H1 (cell line): ENCODE data around the gene P2RY8. TPM values are rescaled to one million over a fixed set of nuclear protein-coding genes. Genes with fewer than 3 reads are reported as not detected.
"Not testable (repeated sequence)": the region's sequence is repeated elsewhere in the genome, so short reads cannot be mapped to it uniquely, and the experiment has no call there.

Experiments used
- CTCF ChIA-PET: fragments of 300-600 bp; sonication (Branson Sonifier 250); formaldehyde crosslinking; loops from one replicate; lab custom pipeline; 2021; ENCODE audit not compliant: partially characterized antibody; lab: Charles Lee
- POLR2A ChIA-PET: fragments of 300-600 bp; sonication (Branson Sonifier 250); formaldehyde crosslinking; loops from one replicate; lab custom pipeline; 2021; ENCODE audit warnings: inconsistent platforms; ENCODE audit not compliant: partially characterized antibody; lab: Charles Lee
- DNase-seq, 2 experiments: peaks; one replicate each; pipeline versions ENCODE4 v3.0.0 to v3.0.0-alpha.2; 2010 to 2022; ENCODE audit warnings: low spot score in 2 of 2, low read depth in 1 of 2, mixed read lengths in 1 of 2
- FAIRE-seq: peaks from 2 replicates; lab custom pipeline; 2011; peaks lifted over from hg19 to GRCh38; lab: Jason Lieb, UNC
- H2AFZ ChIP-seq: 2 replicates; pipeline ENCODE4 v1.8.1; 2012; ENCODE audit warnings: low read length, inconsistent platforms
- H2AK5ac ChIP-seq: 2 replicates; pipeline ENCODE4 v1.6.1; 2013; ENCODE audit warnings: low read depth, low read length
- H2BK120ac ChIP-seq: replicated peaks from 2 replicates; pipeline ENCODE3; 2013; ENCODE audit warnings: low read depth, low read length, inconsistent platforms
- H2BK12ac ChIP-seq: 2 replicates; pipeline ENCODE4 v1.6.1; 2013; ENCODE audit warnings: low read depth, low read length
- H2BK15ac ChIP-seq: 2 replicates; pipeline ENCODE4 v1.6.1; 2013; ENCODE audit warnings: low read length
- H2BK20ac ChIP-seq: 2 replicates; pipeline ENCODE4 v1.6.1; 2013; ENCODE audit warnings: low read length
- H2BK5ac ChIP-seq: 2 replicates; pipeline ENCODE4 v1.6.1; 2013; ENCODE audit warnings: low read depth, low read length
- H3K14ac ChIP-seq: 2 replicates; pipeline ENCODE4 v1.6.1; 2013; ENCODE audit warnings: inconsistent platforms; ENCODE audit not compliant: insufficient read length
- H3K18ac ChIP-seq: 2 replicates; pipeline ENCODE4 v1.6.1; 2013; ENCODE audit warnings: low read length; ENCODE audit errors: extremely low read depth
- H3K23ac ChIP-seq: 2 replicates; pipeline ENCODE4 v1.6.1; 2013; ENCODE audit warnings: inconsistent platforms; ENCODE audit not compliant: insufficient read length
- H3K23me2 ChIP-seq: 2 replicates; pipeline ENCODE4 v1.6.1; 2013; ENCODE audit warnings: low read depth, low read length
- H3K27ac ChIP-seq: 2 replicates; pipeline ENCODE4 v1.6.1; 2011; ENCODE audit warnings: low read depth, low read length, inconsistent platforms
- H3K27me3 ChIP-seq, 4 experiments: replicated peaks in 1 of 4; 1 replicate in 1 of 4; 2 replicates in 3 of 4; pipeline versions ENCODE4 v1.6.1 to v1.8.1; 2011 to 2013; ENCODE audit warnings: low read length in 3 of 4, mild to moderate bottlenecking in 3 of 4, inconsistent platforms in 2 of 4, mixed read lengths in 2 of 4, moderate library complexity in 1 of 4; ENCODE audit not compliant: control insufficient read depth in 3 of 4, insufficient read depth in 3 of 4; ENCODE audit errors: extremely low read depth in 1 of 4
- H3K36me3 ChIP-seq, 4 experiments: 2 replicates each; pipeline versions ENCODE4 v1.6.1 to v1.8.1; 2011 to 2013; ENCODE audit warnings: mild to moderate bottlenecking in 4 of 4, low read length in 3 of 4, moderate library complexity in 2 of 4, control low read depth in 1 of 4, inconsistent platforms in 1 of 4; ENCODE audit not compliant: insufficient read depth in 4 of 4, control insufficient read depth in 2 of 4
- H3K4ac ChIP-seq: replicated peaks from 2 replicates; pipeline ENCODE3; 2013; ENCODE audit warnings: low read length, low read depth, mixed read lengths, inconsistent platforms; ENCODE audit not compliant: insufficient read length
- H3K4me1 ChIP-seq, 4 experiments: replicated peaks in 1 of 4; 1 replicate in 1 of 4; 2 replicates in 3 of 4; pipeline versions ENCODE4 v1.6.1 to v1.8.1; 2011 to 2013; ENCODE audit warnings: low read length in 3 of 4, inconsistent platforms in 2 of 4, mixed read lengths in 1 of 4; ENCODE audit not compliant: insufficient read depth in 4 of 4, control insufficient read depth in 3 of 4
- H3K4me2 ChIP-seq, 2 experiments: 2 replicates each; pipeline versions ENCODE4 v1.6.1 to v1.8.1; 2011 to 2013; ENCODE audit warnings: low read depth in 2 of 2, low read length in 2 of 2, control low read depth in 1 of 2, inconsistent platforms in 1 of 2, mild to moderate bottlenecking in 1 of 2; ENCODE audit not compliant: insufficient read depth in 1 of 2
- H3K4me3 ChIP-seq, 4 experiments: fragments of 200-600, 300-600 bp in 1 of 4; sonication (generic), shearing (Covaris generic), sonication (Bioruptor Twin) in 1 of 4; 2 replicates each; pipeline versions ENCODE4 v1.5.1 to v1.8.1; 2011 to 2016; ENCODE audit warnings: low read length in 4 of 4, low read depth in 3 of 4, control low read depth in 2 of 4, inconsistent platforms in 2 of 4, mild to moderate bottlenecking in 2 of 4, mixed read lengths in 1 of 4, moderate library complexity in 1 of 4; ENCODE audit not compliant: insufficient read depth in 2 of 4; ENCODE audit errors: extremely low read depth in 1 of 4
- H3K56ac ChIP-seq: replicated peaks from 2 replicates; pipeline ENCODE3; 2013; ENCODE audit warnings: low read depth, mild to moderate bottlenecking, mixed read lengths, low read length, inconsistent platforms; ENCODE audit not compliant: insufficient read length
- H3K79me1 ChIP-seq: 2 replicates; pipeline ENCODE4 v1.6.1; 2013; ENCODE audit warnings: low read depth, low read length, control low read depth
- H3K79me2 ChIP-seq, 2 experiments: 2 replicates each; pipeline versions ENCODE4 v1.6.1 to v1.8.1; 2012 to 2013; ENCODE audit warnings: low read length in 2 of 2, mild to moderate bottlenecking in 2 of 2, inconsistent platforms in 1 of 2; ENCODE audit not compliant: insufficient read depth in 2 of 2, control insufficient read depth in 1 of 2
- H3K9ac ChIP-seq, 4 experiments: replicated peaks in 1 of 4; 1 replicate in 1 of 4; 2 replicates in 3 of 4; pipeline versions ENCODE4 v1.6.1 to v1.8.1; 2011 to 2013; ENCODE audit warnings: low read depth in 3 of 4, low read length in 3 of 4, control low read depth in 2 of 4, mild to moderate bottlenecking in 2 of 4, moderate library complexity in 2 of 4, inconsistent platforms in 1 of 4; ENCODE audit errors: extremely low read depth in 1 of 4
- H3K9me3 ChIP-seq, 2 experiments: 2 replicates each; pipeline versions ENCODE4 v1.6.1 to v1.8.1; 2012 to 2013; ENCODE audit warnings: mild to moderate bottlenecking in 2 of 2, moderate library complexity in 2 of 2, control low read depth in 1 of 2, inconsistent platforms in 1 of 2, low read depth in 1 of 2, low read length in 1 of 2, mixed read lengths in 1 of 2; ENCODE audit not compliant: insufficient read depth in 2 of 2
- H4K20me1 ChIP-seq, 2 experiments: replicated peaks in 1 of 2; 2 replicates each; pipeline versions ENCODE3 to v1.8.1; 2011 to 2013; ENCODE audit warnings: inconsistent platforms in 2 of 2, low read length in 2 of 2, mild to moderate bottlenecking in 1 of 2; ENCODE audit not compliant: insufficient read depth in 2 of 2, control insufficient read depth in 1 of 2
- H4K5ac ChIP-seq: 2 replicates; pipeline ENCODE4 v1.6.1; 2013; ENCODE audit warnings: low read length, low read depth, mixed read lengths, inconsistent platforms; ENCODE audit not compliant: insufficient read length
- H4K8ac ChIP-seq: 2 replicates; pipeline ENCODE4 v1.8.0; 2013; ENCODE audit warnings: mild to moderate bottlenecking, moderate library complexity, low read length, inconsistent platforms; ENCODE audit not compliant: insufficient read depth; ENCODE audit errors: extremely low read depth
- H4K91ac ChIP-seq: replicated peaks from 2 replicates; pipeline ENCODE3; 2013; ENCODE audit warnings: low read length, mixed read lengths, inconsistent platforms; ENCODE audit not compliant: insufficient read length
- WGBS, 2 experiments: shearing (Covaris generic) in 1 of 2; methylation state at CpG; one replicate each; pipeline versions ENCODE4 v1.1.6 to v1.1.7; 2013 to 2015; ENCODE audit warnings: low lambda C conversion rate in 2 of 2, mixed read lengths in 2 of 2, inconsistent platforms in 1 of 2, low coverage in 1 of 2, missing lambda C conversion rate in 1 of 2; ENCODE audit not compliant: insufficient replicate concordance in 2 of 2, insufficient coverage in 1 of 2, insufficient read length in 1 of 2; ENCODE audit errors: extremely low coverage in 1 of 2, missing lambda C conversion rate in 1 of 2; 5-methylcytosine and 5-hydroxymethylcytosine counted together
- polyA plus RNA-seq, 7 experiments: library from polyadenylated mRNA; depleted of rRNA in 3 of 7; stranded (reverse) in 5 of 7; unstranded in 2 of 7; fragments of >200 nt in 5 of 7; fragments of 200-250 nt in 2 of 7; gene quantifications; 1 replicate in 5 of 7; 2 replicates in 1 of 7; 4 replicates in 1 of 7; pipeline versions ENCODE4 v1.2.1 to v1.2.3, GENCODE V29; 2011 to 2013; ENCODE audit warnings: missing spikeins in 2 of 7, mixed read lengths in 2 of 7
- total RNA-seq: library from RNA; stranded (reverse); fragmentation: NEBNext Ultra II Directional; extraction: Animal tissue kit (Norgen Biotek cat#: 25700); gene quantifications from 2 replicates; pipeline ENCODE4 v1.2.1, GENCODE V29; 2021

The P2RY8 gene
- total and polyA plus RNA-seq, 2 of the 8 experiments (the other 6 are each of a cell fraction or from before 2014, with no cell fraction given): 0.09 to 0.15 TPM

- not testable (repeated sequence) for H3K14ac ChIP-seq, H3K56ac ChIP-seq
- 92% methylated on average over 14 of the region's 14 CpGs; no CpG with 5 or more reads in 1 of the 2 experiments for WGBS, 2 experiments
These were observed 2.2 kb upstream of the P2RY8 start for GRCh38 chrX:1539146-1539545.

GRCh38 chrX:1537716-1538090 is 718 bp upstream of the P2RY8 start:
- H3K56ac ChIP-seq, H3K23ac ChIP-seq, H3K9ac ChIP-seq, CTCF ChIA-PET, H4K8ac ChIP-seq, H3K4me2 ChIP-seq, H2BK5ac ChIP-seq, H3K79me1 ChIP-seq, FAIRE-seq, H3K14ac ChIP-seq, H2AK5ac ChIP-seq, H3K27me3 ChIP-seq, H4K5ac ChIP-seq, POLR2A ChIA-PET, H4K91ac ChIP-seq, H2BK12ac ChIP-seq, H2BK120ac ChIP-seq, H3K9me3 ChIP-seq, H3K27ac ChIP-seq, H2BK20ac ChIP-seq, H2AFZ ChIP-seq, H4K20me1 ChIP-seq, H3K79me2 ChIP-seq, H3K18ac ChIP-seq, H3K36me3 ChIP-seq, DNase-seq, H3K4me1 ChIP-seq, H3K23me2 ChIP-seq, H3K4ac ChIP-seq, H2BK15ac ChIP-seq, H3K4me3 ChIP-seq: not testable (repeated sequence)
- 91% methylated on average over 7 of the region's 7 CpGs; no CpG with 5 or more reads in 1 of the 2 experiments for WGBS, 2 experiments

More at GRCh38 chrX:1539146-1539545, 2.2 kb upstream of the P2RY8 start:
- H3K9ac ChIP-seq, H2BK120ac ChIP-seq, H4K5ac ChIP-seq, H3K23ac ChIP-seq, H3K4me3 ChIP-seq, H3K27me3 ChIP-seq, POLR2A ChIA-PET, H2BK15ac ChIP-seq, H2BK12ac ChIP-seq, FAIRE-seq, H3K18ac ChIP-seq, H3K79me1 ChIP-seq, H3K36me3 ChIP-seq, H3K4me1 ChIP-seq, H4K8ac ChIP-seq, CTCF ChIA-PET, H3K4me2 ChIP-seq, H3K27ac ChIP-seq, H2AK5ac ChIP-seq, DNase-seq, H3K23me2 ChIP-seq, H4K20me1 ChIP-seq, H2AFZ ChIP-seq, H3K79me2 ChIP-seq, H3K4ac ChIP-seq, H3K9me3 ChIP-seq, H2BK20ac ChIP-seq, H4K91ac ChIP-seq, H2BK5ac ChIP-seq: not testable (repeated sequence)
